Spleen (tissue), 11 donors: ENCODE results near the gene BEST1. TPM values are rescaled to one million over a fixed set of nuclear protein-coding genes. Genes with fewer than 3 reads are reported as not detected.

Experiments used
- DNase-seq: peaks from one replicate; pipeline ENCODE4 v3.0.0-alpha.2; 2020
- H3K27ac ChIP-seq, 8 donors: fragments of 200-600 bp; sonication (generic) in 7 of 8; 1 replicate in 4 of 8; 2 replicates in 4 of 8; pipeline versions ENCODE4 v1.5.0 to v1.8.0; 2016 to 2021; ENCODE audit warnings: inconsistent platforms in 4 of 8, mild to moderate bottlenecking in 4 of 8, moderate library complexity in 1 of 8
- H3K27me3 ChIP-seq, 7 donors: fragments of 200-600 bp; sonication (generic) in 6 of 7; replicated peaks in 1 of 7; 1 replicate in 4 of 7; 2 replicates in 3 of 7; pipeline versions ENCODE4 v1.5.0 to v1.8.0; 2016 to 2021; ENCODE audit warnings: inconsistent platforms in 3 of 7, mild to moderate bottlenecking in 1 of 7
- H3K36me3 ChIP-seq, 6 donors: fragments of 200-600 bp; sonication (generic) in 5 of 6; 1 replicate in 4 of 6; 2 replicates in 2 of 6; pipeline versions ENCODE4 v1.5.0 to v1.8.0; 2016 to 2021; ENCODE audit warnings: inconsistent platforms in 2 of 6
- H3K4me1 ChIP-seq, 6 donors: fragments of 200-600 bp; sonication (generic) in 5 of 6; 1 replicate in 3 of 6; 2 replicates in 3 of 6; pipeline versions ENCODE4 v1.5.0 to v1.8.0; 2016 to 2021; ENCODE audit warnings: inconsistent platforms in 3 of 6
- H3K4me3 ChIP-seq, 8 donors: fragments of 200-600 bp; sonication (generic) in 7 of 8; 1 replicate in 4 of 8; 2 replicates in 4 of 8; pipeline versions ENCODE4 v1.5.0 to v1.8.0; 2016 to 2021; ENCODE audit warnings: inconsistent platforms in 4 of 8, mild to moderate bottlenecking in 4 of 8, moderate library complexity in 2 of 8
- H3K9me3 ChIP-seq, 8 donors: fragments of 200-600 bp; sonication (generic) in 7 of 8; 1 replicate in 4 of 8; 2 replicates in 4 of 8; pipeline versions ENCODE4 v1.5.0 to v1.8.0; 2016 to 2021; ENCODE audit warnings: inconsistent platforms in 4 of 8
- POLR2A ChIP-seq, 3 donors: fragments of 450-650 bp; IDR thresholded peaks; one replicate each; pipeline ENCODE4 v1.5.1; 2017; ENCODE audit warnings: antibody characterized with exemption in 3 of 3, mild to moderate bottlenecking in 1 of 3
- POLR2AphosphoS5 ChIP-seq, 3 donors: sonication (generic); formaldehyde crosslinking; IDR thresholded peaks; one replicate each; pipeline ENCODE4 v1.5.1; 2017; ENCODE audit warnings: antibody characterized with exemption in 3 of 3
- WGBS, 5 donors: extraction: QIAGEN DNeasy Blood & Tissue Kit in 3 of 5; methylation state at CpG; one replicate each; pipeline versions ENCODE4 v1.1.5 to v1.1.7; 2013 to 2018; 5-methylcytosine and 5-hydroxymethylcytosine counted together
- intact Hi-C: fragments of 100-400 bp; cut with DNase I; formaldehyde crosslinking; loops from one replicate; pipeline ENCODE4 v1.15.0; 2023; ENCODE audit warnings: low total_unique reads
- polyA plus RNA-seq, 3 donors: library from polyadenylated mRNA; stranded (reverse); fragments of 200-250 nt; gene quantifications; one replicate each; pipeline ENCODE4 v1.2.1, GENCODE V29; 2013
- total RNA-seq, 7 donors: library from RNA; depleted of rRNA in 3 of 7; stranded (reverse); fragments of >200 nt in 3 of 7; fragmentation: NEBNext Ultra II Directional in 4 of 7; extraction: Animal tissue kit (Norgen Biotek cat#: 25700) in 4 of 7; gene quantifications; one replicate each; pipeline versions ENCODE4 v1.1.0 to v1.2.1, GENCODE V29; 2016 to 2021
- TF ChIP-seq, protein P1 (sequence below), 11 experiments: fragments of 200-600 bp in 7 of 11; fragments of 450-650 bp in 4 of 11; sonication (generic) in 4 of 11; IDR thresholded peaks in 8 of 11; conservative IDR thresholded peaks in 3 of 11; 1 replicate in 7 of 11; 2 replicates in 4 of 11; pipeline versions ENCODE4 v1.4.0 to v1.8.0; 2016 to 2021; ENCODE audit warnings: antibody characterized with exemption in 11 of 11, inconsistent platforms in 4 of 11, mild to moderate bottlenecking in 1 of 11
- donor health status: healthy with polysubstance abuse.
- donor health status: DM: no; HTN: no; CAD: no; lungs with moderate emphysema.
- donor health status: DM: no; HTN: no; CAD: no.
- donor health status: Bipolar disorder and iron deficiency.
- donor health status: healthy.
- donor health status: DM: no; HTN: no; CAD: no.
- donor health status: DM: yes; HTN: yes; CAD: no.

The BEST1 gene
- total and polyA plus RNA-seq, 10 donors = 2.6 to 20.4 (median 10.8) TPM

DNA sequence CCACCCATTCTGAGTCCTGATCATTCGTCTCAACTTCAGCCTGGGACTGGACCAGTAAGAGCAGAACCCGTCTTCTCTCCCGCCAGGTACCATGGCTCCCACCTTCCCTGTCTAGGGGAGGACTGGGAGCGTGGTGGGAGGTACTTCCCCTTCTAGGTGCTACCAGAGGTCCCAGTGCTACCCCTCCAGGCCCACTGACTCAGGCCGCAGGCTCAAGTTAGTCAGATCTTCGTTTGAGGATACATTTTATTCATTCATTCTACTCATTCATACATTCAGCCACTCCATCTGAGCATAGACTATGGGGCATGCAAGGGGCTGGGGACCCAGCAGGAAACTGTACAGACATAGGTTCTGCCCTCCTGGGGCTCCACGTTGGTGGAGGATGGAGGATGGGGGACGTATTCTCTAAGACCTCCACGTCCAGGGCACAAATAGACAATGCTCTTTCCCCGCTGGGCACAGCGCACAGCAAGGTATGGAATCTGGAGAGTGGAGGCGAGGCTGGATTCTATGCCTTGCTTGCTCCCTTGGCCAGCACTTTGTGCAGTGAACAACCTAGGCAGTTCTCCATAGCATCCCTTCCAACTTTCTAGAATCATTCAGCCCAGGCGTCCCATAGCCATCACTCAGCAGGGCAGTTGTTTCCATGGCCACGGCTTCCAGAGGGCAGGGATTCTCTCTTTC lies 31.8 kb upstream of the BEST1 start:
- H3K36me3 ChIP-seq = no peaks in the 10 kb centered on the region
- peak overlapping the region in 2 of 8 donors; percentile 66 to 79 for H3K4me3 ChIP-seq
- peaks cover 2 to 73% (median 50%) of the 10 kb centered on the region in 6 donors for H3K4me1 ChIP-seq
- intact Hi-C loops = no loop called here
- no peak for DNase-seq
- H3K27me3 ChIP-seq = peaks cover 0 to 51% (median 22%) of the 10 kb centered on the region in 7 donors
- H3K9me3 ChIP-seq = no peaks in the 10 kb centered on the region
- TF ChIP-seq, protein P1, sequence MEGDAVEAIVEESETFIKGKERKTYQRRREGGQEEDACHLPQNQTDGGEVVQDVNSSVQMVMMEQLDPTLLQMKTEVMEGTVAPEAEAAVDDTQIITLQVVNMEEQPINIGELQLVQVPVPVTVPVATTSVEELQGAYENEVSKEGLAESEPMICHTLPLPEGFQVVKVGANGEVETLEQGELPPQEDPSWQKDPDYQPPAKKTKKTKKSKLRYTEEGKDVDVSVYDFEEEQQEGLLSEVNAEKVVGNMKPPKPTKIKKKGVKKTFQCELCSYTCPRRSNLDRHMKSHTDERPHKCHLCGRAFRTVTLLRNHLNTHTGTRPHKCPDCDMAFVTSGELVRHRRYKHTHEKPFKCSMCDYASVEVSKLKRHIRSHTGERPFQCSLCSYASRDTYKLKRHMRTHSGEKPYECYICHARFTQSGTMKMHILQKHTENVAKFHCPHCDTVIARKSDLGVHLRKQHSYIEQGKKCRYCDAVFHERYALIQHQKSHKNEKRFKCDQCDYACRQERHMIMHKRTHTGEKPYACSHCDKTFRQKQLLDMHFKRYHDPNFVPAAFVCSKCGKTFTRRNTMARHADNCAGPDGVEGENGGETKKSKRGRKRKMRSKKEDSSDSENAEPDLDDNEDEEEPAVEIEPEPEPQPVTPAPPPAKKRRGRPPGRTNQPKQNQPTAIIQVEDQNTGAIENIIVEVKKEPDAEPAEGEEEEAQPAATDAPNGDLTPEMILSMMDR (IDR thresholded peaks at IDR 0.05 in 8 of 11, conservative IDR thresholded peaks at IDR 0.05 in 3 of 11) = no peak
- TF ChIP-seq POLR2A (IDR thresholded peaks at IDR 0.05) (no peak), POLR2AphosphoS5 (IDR thresholded peaks at IDR 0.05) (no peak)
- WGBS, 5 donors = 75 to 84% (median 78%) methylated on average over 13 to 14 of the region's 14 CpGs
- H3K27ac ChIP-seq = peak overlapping the region in 6 of 8 donors; percentile 46 to 82 (median 75)

DNA sequence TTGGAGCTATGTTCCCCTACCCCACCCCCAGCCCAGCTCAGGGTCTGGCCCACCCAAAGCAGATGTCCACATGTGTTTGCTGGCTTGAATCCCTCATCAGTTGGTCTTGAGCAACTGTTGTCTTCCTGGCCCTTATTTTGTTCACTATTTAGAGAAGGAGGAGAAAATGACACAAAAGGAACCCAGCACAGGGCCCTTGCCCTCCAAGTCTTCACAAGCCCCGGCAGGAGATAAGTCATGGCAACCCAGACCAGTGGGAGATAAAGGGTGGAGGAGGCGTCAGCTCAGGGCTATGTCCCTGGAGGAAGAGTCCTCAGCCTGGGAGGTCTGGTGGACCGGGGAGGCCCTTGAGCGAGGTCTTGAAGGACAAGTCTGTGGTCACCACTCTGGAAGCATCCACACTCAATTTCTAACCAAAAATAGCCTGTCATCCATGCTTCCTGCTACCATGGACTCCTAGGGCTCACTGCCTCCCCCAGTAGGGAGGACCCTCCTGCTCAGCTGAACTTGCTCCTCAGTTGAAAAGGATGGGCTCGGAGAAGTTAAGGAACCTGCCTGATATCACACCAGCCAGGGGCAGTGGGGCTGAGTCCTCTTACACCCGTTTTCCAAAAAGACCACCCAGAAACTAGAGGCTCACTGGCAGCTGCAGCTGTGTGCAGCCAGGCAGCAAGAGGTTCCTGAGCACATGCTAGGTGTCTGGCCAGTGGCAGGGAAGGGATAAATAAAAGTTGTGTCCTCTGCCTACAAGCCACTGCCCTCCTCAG lies 31.0 kb upstream of the BEST1 start:
- H3K36me3 ChIP-seq = no peaks in the 10 kb centered on the region
- WGBS, 5 donors = 69 to 78% (median 76%) methylated on average over 5 to 6 of the region's 6 CpGs
- intact Hi-C loops = no loop called here
- H3K4me3 ChIP-seq = no peak overlapping the region
- TF ChIP-seq POLR2A (IDR thresholded peaks at IDR 0.05) (no peak), POLR2AphosphoS5 (IDR thresholded peaks at IDR 0.05) (no peak)
- TF ChIP-seq, protein P1 (IDR thresholded peaks at IDR 0.05 in 8 of 11, conservative IDR thresholded peaks at IDR 0.05 in 3 of 11) = no peak
- peaks cover 0 to 51% (median 22%) of the 10 kb centered on the region in 7 donors for H3K27me3 ChIP-seq
- no peaks in the 10 kb centered on the region for H3K9me3 ChIP-seq
- peak; percentile 68 for DNase-seq
- H3K4me1 ChIP-seq = peaks cover 2 to 74% (median 53%) of the 10 kb centered on the region in 6 donors
- peak overlapping the region in 5 of 8 donors; percentile 46 to 82 (median 77) for H3K27ac ChIP-seq

DNA sequence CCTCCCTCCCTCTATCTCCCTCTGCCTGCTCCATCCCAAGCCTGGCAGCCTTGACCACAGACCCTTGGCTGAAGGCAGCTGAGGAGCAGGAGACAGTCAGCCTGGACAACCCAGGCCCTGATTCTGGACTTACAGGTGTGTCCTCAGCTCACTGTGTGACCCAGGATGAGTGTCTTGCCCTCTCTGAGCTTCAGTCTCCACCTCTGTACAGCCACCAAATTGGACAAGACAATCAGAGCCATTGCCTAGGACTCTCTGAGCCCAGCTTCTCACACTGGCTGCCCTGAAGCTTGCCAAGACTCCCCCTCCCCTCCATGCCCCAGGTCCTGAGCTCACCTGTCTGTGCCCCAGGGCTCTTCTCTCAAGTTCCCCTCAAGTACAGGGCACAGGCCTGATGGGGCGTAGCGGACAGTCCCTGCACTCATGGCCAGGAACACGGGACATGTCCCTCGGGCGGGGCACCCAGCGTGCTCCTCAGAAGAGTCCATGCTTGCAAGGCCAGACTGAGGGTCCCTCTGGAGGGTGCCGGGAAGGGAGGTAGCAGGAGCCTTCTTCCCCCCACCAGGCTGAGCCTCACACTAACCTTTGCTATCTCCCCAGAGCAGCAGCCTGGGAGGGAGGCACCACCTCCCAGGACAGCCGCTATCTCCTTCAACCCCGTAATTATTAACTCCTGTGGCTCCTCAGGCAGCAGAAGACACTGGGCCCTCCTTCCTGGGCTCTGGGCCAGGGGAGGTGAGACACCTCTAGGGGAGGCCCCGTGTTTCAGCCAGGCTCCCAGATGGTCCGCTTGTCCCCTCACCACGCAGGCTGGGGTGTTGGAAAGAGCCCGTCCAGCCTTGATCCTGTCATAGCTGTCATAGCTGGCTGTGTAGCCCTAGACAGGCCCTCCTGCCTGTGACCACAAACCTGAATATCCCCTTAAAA lies 30.2 kb upstream of the BEST1 start:
- no peak overlapping the region for H3K4me3 ChIP-seq
- H3K9me3 ChIP-seq = no peaks in the 10 kb centered on the region
- H3K27me3 ChIP-seq = peaks cover 0 to 48% (median 22%) of the 10 kb centered on the region in 7 donors
- peak overlapping the region in 5 of 8 donors; percentile 46 to 82 (median 77) for H3K27ac ChIP-seq
- no peak for TF ChIP-seq POLR2A (IDR thresholded peaks at IDR 0.05)
- TF ChIP-seq POLR2AphosphoS5 (IDR thresholded peaks at IDR 0.05) = no peak
- TF ChIP-seq, protein P1 (IDR thresholded peaks at IDR 0.05 in 8 of 11, conservative IDR thresholded peaks at IDR 0.05 in 3 of 11) = no peak
- 79 to 89% (median 84%) methylated on average over 8 to 13 of the region's 13 CpGs for WGBS, 5 donors
- H3K36me3 ChIP-seq = no peaks in the 10 kb centered on the region
- DNase-seq = peak; percentile 69
- intact Hi-C loops = no loop called here
- H3K4me1 ChIP-seq = peaks cover 2 to 72% (median 51%) of the 10 kb centered on the region in 6 donors
